ENCODE results near the gene SPTBN4.

- TF ChIP-seq CTCF (conservative IDR thresholded peaks at IDR 0.05; ENCODE audit: low read length) (no peak), EZH2phosphoT487 (IDR thresholded peaks at IDR 0.05; ENCODE audit: borderline replicate concordance) (no peak)
These were observed 118.6 kb downstream of the SPTBN4 start for GRCh38 chr19:40585241-40585981.

All from Loucy (cell line).